Left lobe of liver (tissue), 2 donors: ENCODE measurements around the gene KIF3A. TPM values are rescaled to one million over a fixed set of nuclear protein-coding genes. Genes with fewer than 3 reads are reported as not detected.
A peak's percentile ranks its signal among the peaks of the same experiment; 100 is the strongest.

Source experiments
- ATAC-seq: fragments of 200-7000 bp; cut with Tn5 transposase; one replicate; pipeline ENCODE4 v1.9.1; 2020; ENCODE audit warnings: mild to moderate bottlenecking, moderate library complexity
- DNase-seq: peaks from one replicate; pipeline ENCODE4 v3.0.0-alpha.2; 2020; ENCODE audit warnings: low spot score
- total RNA-seq: library from RNA; stranded (reverse); gene quantifications from one replicate; pipeline ENCODE4 v1.2.1, GENCODE V29; 2021
- donor health status: DM: no; HTN: no; CAD: no; lungs with moderate emphysema.
- donor health status: DM: no; HTN: yes; CAD: no.

Gene KIF3A
- total RNA-seq, 1 donor from 2014 or later, result 1.5 TPM

- ATAC-seq, result no peak
- DNase-seq, result no peak
These were observed 57.5 kb downstream of the KIF3A start for GRCh38 chr5:132679717-132680380.

GRCh38 chr5:132679166-132679565 is 58.2 kb downstream of the KIF3A start:
- ATAC-seq (no peak), DNase-seq (no peak)

GRCh38 chr5:132678735-132679134 is 58.6 kb downstream of the KIF3A start:
- no peak for ATAC-seq
- DNase-seq, result no peak

GRCh38 chr5:132677682-132678400 is 59.5 kb downstream of the KIF3A start:
- ATAC-seq, result no peak
- DNase-seq, result no peak

- no peak for DNase-seq
These were observed 60.2 kb downstream of the KIF3A start for GRCh38 chr5:132677191-132677590.

GRCh38 chr5:132675936-132676689 is 61.2 kb downstream of the KIF3A start:
- no peak for ATAC-seq

More at GRCh38 chr5:132677191-132677590, 60.2 kb downstream of the KIF3A start:
- ATAC-seq, result no peak

GRCh38 chr5:132674671-132675506 is 62.5 kb downstream of the KIF3A start:
- DNase-seq (no peak), ATAC-seq (no peak)

More at GRCh38 chr5:132675936-132676689, 61.2 kb downstream of the KIF3A start:
- no peak for DNase-seq

- no peak for DNase-seq
- no peak for ATAC-seq
These were observed 63.3 kb downstream of the KIF3A start, which contains the start of gene IL4 for GRCh38 chr5:132673939-132674630. Gene IL4 (plus strand): TSS chr5:132673989. CDS start chr5:132674051, 62 bp downstream.

- ATAC-seq, result no peak
These were observed 63.9 kb downstream of the KIF3A start for GRCh38 chr5:132673488-132673887.

GRCh38 chr5:132671000-132671399 is 66.3 kb downstream of the KIF3A start:
- DNase-seq, result no peak

More at GRCh38 chr5:132673488-132673887, 63.9 kb downstream of the KIF3A start:
- no peak for DNase-seq

GRCh38 chr5:132669966-132670882 is 67.1 kb downstream of the KIF3A start:
- ATAC-seq (no peak), DNase-seq (peak; percentile 19)

More at GRCh38 chr5:132671000-132671399, 66.3 kb downstream of the KIF3A start:
- no peak for ATAC-seq

GRCh38 chr5:132669455-132669820 is 67.9 kb downstream of the KIF3A start:
- DNase-seq, result no peak
- ATAC-seq, result no peak

- DNase-seq, result no peak
- no peak for ATAC-seq
These were observed 68.5 kb downstream of the KIF3A start for GRCh38 chr5:132668706-132669454.

- DNase-seq (no peak), ATAC-seq (no peak)
These were observed 69.3 kb downstream of the KIF3A start for GRCh38 chr5:132667761-132668705.

- ATAC-seq (no peak), DNase-seq (no peak)
These were observed 70.0 kb downstream of the KIF3A start for GRCh38 chr5:132667309-132667708.

GRCh38 chr5:132666310-132667123 is 70.8 kb downstream of the KIF3A start:
- no peak for DNase-seq

More at GRCh38 chr5:132666310-132667123, 70.8 kb downstream of the KIF3A start:
- no peak for ATAC-seq
